AG09319 (cell line): ENCODE data around the gene TRERF1.

ENCODE experiments used
- DNase-seq: peaks from one replicate; pipeline ENCODE4 v3.0.0-alpha.2; 2010; ENCODE audit warnings: low read depth; ENCODE audit errors: extremely low read depth
- TF ChIP-seq, protein P1 (sequence below): IDR thresholded peaks from 2 replicates; pipeline ENCODE4 v1.5.1; 2011; ENCODE audit warnings: low read depth, mild to moderate bottlenecking, inconsistent platforms, low read length, moderate library complexity

TRERF1 gene

DNA sequence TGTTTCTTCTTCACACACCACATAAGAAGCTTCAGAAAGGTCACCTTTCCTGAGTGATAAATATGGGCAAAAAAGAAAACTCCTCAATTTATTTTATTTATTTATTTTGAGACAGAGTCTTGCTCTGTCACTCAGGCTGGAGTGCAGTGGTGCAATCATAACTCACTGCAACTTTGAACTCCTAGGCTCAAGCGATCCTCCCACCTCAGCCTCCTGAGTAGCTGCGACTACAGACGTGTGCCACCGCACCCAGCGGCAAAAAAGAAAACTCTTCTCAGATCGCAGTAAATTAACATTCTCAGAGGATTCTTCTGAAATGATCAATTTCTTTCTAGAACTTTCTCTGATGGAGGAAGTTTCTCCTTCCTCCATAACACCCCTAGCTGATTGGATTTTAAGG, 111.2 kb downstream of the TRERF1 start:
- TF ChIP-seq, protein P1, sequence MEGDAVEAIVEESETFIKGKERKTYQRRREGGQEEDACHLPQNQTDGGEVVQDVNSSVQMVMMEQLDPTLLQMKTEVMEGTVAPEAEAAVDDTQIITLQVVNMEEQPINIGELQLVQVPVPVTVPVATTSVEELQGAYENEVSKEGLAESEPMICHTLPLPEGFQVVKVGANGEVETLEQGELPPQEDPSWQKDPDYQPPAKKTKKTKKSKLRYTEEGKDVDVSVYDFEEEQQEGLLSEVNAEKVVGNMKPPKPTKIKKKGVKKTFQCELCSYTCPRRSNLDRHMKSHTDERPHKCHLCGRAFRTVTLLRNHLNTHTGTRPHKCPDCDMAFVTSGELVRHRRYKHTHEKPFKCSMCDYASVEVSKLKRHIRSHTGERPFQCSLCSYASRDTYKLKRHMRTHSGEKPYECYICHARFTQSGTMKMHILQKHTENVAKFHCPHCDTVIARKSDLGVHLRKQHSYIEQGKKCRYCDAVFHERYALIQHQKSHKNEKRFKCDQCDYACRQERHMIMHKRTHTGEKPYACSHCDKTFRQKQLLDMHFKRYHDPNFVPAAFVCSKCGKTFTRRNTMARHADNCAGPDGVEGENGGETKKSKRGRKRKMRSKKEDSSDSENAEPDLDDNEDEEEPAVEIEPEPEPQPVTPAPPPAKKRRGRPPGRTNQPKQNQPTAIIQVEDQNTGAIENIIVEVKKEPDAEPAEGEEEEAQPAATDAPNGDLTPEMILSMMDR: no peak
- no peak for DNase-seq

DNA sequence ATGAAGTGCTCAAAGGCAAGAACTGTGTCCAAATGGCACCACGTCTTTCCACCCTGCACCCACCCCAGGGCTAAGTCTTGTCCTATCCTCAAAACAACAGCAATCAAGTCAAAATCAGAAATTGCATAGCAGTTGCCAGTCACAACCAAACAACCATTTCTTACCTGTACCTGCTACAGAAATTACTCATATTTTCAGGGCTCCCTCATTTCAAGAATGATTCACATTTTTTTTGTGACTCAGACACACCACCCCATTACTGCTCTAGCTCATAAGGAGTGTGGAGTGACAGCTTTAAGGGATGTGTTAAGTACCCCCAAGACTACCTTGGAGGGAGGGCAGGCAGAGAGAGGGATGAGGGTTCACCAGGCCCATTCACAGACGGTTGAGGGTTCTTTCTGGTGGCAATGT, 111.7 kb downstream of the TRERF1 start:
- TF ChIP-seq, protein P1: no peak

DNA sequence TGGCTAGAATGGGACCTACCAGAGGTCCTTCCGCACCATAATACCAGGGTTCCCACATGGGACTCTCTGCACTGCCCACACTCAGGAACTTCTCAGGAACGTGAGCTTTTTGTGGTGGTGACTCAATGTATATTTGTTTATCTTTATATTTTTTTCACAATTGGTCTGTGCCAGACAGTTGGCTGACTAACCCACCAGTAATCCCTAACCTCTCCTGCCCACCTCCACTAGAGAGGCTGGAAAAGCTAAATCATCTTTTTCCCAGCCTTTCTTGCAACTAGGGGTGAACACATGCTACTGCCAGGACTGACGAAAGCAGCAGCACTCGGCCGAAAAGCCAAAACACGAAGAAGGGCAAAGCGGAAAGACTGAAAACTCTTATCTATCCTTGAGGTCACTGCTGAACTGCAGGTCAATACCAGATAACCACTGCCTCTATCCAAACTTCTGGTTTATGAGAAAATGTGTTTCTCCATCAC, 112.9 kb downstream of the TRERF1 start:
- TF ChIP-seq, protein P1: no peak; the same call in 1 of the 2 replicates
- DNase-seq: peak; percentile 91

More for the DNA sequence above, 111.7 kb downstream of the TRERF1 start:
- DNase-seq: no peak

DNA sequence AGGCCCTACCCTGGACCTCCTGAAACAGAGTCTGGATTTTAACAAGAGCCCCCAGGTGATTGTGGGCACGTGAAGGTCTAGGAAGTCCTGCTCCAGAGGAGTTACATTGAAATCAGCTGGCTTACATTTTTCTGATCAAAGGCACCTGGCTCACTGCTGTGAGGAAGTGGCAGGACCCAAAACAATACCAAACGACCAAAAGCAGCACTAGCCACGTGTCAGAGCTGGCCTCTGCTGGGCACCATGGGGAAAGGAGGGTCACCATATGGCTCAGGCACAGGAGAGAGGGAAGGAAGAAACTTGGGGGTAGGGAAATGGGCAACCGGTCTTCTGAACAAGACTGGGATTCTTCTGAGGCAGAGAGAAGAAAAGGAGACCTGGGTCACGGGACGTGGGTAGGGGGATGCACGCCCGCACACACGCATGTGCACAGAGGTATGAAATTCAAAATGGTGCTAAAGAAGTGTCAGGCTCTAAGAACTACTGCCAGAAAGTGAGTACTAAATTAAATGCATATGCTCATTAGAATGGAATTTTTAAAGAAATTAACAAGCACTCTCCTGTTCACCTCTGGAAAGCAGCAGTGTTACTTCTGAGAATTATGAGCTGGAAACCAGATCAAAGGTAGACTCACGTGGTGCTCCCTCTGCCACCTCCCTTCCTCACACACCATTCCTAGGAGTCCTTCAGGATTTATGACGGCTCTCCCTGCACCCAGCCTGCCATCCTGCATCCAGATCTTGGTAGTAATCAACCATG, 113.6 kb downstream of the TRERF1 start:
- TF ChIP-seq, protein P1: no peak
- DNase-seq: no peak

DNA sequence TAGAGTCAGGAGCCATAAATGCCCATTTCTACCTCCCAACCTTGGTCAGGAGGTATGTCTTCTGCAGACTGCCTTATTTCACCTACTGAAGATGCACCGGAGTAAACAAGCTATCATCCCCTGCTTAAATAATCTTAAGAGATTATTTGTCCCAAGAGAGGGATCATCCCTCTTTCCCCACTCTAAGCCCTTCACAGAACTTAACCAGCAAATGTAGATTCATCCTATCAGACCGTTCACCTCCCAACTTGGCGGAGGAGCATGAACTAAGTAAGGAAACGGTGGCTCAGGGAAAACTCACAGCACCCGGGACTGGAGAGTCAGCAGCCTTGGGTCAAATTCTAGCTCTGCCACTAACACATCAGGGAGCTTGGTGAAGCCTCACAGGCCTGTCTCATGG, 115.3 kb downstream of the TRERF1 start:
- DNase-seq: no peak
- TF ChIP-seq, protein P1: no peak

DNA sequence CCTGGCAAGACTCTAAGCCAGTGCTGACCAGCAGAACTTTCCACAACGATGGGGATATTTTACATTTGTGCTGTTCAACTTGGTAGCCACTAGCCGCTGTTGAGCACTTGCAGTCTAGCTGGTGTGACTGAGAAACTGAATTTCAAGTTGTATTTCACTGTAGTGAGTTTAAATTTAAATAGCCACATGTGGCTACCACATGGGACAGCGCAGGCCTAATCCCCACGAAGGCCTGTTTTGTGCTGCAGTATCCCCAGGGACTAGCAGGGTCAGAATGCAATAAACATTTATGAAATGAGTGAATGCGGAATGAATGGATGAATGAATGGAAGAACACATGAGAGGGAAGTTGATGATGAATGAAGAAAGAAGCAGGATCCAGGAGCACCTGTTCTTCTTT, 115.8 kb downstream of the TRERF1 start:
- TF ChIP-seq, protein P1: no peak
- no peak for DNase-seq

DNA sequence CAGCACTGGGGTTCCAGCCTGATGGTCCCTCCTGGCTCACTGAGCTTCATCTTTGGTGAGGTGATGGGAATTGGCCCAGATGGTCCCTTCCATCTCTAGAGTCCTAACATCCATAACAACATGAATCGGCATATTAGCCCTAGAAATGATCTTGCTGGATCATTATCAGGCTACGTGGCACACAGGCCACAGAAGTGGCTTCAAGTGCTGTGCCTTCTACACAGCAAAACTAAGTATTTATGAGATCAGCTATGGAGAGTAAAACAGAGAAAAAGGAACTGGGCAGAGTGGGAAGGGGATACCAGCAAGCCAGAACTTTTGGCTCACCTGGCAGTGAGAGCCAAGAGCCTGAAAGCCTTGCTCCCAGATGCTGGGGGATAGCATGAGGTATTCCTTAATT, 116.9 kb downstream of the TRERF1 start:
- TF ChIP-seq, protein P1: no peak
- no peak for DNase-seq
